DOHH2 (cell line): ENCODE results near the gene SIVA1.

Source experiments
- EZH2phosphoT487 ChIP-seq: fragments of 200-600 bp; sonication (generic); IDR thresholded peaks from 2 replicates; pipeline ENCODE4 v1.6.1; 2017; ENCODE audit warnings: borderline replicate concordance, mild to moderate bottlenecking, antibody characterized with exemption, low read length, moderate library complexity, mixed read lengths
- TF ChIP-seq, protein P1 (sequence below): fragments of 200-600 bp; sonication (generic); IDR thresholded peaks from one replicate; pipeline ENCODE4 v1.5.1; 2014; ENCODE audit warnings: antibody characterized with exemption, mild to moderate bottlenecking, low read depth, low read length; ENCODE audit not compliant: poor library complexity, severe bottlenecking

DNA sequence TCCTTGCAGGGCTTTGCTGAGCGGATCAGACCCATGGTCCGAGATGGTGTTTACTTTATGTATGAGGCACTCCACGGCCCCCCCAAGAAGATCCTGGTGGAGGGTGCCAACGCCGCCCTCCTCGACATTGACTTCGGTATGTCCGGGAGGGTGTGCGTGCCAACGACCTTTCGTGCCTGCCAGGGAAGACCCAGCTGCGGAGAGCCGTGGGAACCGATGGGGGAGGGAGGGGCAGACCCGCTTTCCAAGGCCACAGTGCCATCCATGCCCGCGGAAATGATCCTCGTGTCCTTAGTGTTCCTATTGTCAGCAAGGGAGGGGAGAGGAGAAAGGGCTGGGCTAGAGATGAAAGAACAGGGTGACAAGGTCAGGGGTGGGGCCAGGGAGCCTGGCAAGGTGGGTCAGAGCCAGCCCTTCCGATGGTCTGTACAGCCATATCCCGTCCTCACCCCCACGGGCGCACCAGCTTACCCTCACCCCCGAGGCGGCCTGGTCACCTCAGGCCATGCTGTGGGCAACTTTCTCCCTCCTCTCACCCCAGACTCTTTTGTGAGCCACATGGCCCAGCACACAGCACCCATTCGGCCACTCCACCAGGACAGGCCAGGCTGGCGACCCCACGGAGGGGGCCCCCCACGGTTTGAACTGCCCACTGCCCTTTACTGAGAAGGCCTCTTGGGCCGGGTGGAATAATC, 11.7 kb upstream of the SIVA1 start:
- TF ChIP-seq, protein P1, sequence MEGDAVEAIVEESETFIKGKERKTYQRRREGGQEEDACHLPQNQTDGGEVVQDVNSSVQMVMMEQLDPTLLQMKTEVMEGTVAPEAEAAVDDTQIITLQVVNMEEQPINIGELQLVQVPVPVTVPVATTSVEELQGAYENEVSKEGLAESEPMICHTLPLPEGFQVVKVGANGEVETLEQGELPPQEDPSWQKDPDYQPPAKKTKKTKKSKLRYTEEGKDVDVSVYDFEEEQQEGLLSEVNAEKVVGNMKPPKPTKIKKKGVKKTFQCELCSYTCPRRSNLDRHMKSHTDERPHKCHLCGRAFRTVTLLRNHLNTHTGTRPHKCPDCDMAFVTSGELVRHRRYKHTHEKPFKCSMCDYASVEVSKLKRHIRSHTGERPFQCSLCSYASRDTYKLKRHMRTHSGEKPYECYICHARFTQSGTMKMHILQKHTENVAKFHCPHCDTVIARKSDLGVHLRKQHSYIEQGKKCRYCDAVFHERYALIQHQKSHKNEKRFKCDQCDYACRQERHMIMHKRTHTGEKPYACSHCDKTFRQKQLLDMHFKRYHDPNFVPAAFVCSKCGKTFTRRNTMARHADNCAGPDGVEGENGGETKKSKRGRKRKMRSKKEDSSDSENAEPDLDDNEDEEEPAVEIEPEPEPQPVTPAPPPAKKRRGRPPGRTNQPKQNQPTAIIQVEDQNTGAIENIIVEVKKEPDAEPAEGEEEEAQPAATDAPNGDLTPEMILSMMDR = no peak
- no peak for TF ChIP-seq EZH2phosphoT487
